ENCODE data around the gene LMAN1L.

LMAN1L gene

DNA sequence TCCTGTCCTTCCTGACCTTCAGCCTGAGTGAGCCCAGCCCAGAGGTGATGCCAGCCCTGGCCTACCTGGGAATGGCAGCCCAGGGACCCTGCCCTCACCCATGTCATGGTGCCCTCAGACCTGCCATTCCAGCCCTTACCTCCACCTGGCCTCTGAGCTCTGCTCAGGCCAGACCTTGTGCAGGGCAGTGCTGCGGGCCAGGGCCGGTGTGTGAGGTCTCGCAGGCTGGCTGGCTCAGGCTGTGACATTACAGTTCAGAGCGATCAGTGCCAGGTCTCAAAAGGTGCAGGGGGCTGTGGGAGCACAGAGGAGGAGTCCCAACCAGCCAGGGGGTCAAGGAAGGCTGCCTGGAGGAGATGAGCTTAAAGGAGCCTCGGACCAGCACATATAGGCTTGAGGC lies 7.4 kb downstream of the LMAN1L start:
- TF ChIP-seq SIN3A (IDR thresholded peaks at IDR 0.05; ENCODE audit: borderline replicate concordance, insufficient read depth, low read length) (no peak), REST (IDR thresholded peaks at IDR 0.05; ENCODE audit: insufficient read depth in 1 of 2, low read depth in 2 of 2, low read length in 2 of 2) (no peak), FOXP2 (optimal IDR thresholded peaks at IDR 0.05; ENCODE audit: borderline replicate concordance, extremely low read depth, extremely low read length, insufficient read depth) (no peak), TAF1 (IDR thresholded peaks at IDR 0.05; ENCODE audit: borderline replicate concordance, insufficient read depth, low read length) (no peak), POLR2AphosphoS5 (IDR thresholded peaks at IDR 0.05; ENCODE audit: low read depth, low read length) (no peak)

DNA sequence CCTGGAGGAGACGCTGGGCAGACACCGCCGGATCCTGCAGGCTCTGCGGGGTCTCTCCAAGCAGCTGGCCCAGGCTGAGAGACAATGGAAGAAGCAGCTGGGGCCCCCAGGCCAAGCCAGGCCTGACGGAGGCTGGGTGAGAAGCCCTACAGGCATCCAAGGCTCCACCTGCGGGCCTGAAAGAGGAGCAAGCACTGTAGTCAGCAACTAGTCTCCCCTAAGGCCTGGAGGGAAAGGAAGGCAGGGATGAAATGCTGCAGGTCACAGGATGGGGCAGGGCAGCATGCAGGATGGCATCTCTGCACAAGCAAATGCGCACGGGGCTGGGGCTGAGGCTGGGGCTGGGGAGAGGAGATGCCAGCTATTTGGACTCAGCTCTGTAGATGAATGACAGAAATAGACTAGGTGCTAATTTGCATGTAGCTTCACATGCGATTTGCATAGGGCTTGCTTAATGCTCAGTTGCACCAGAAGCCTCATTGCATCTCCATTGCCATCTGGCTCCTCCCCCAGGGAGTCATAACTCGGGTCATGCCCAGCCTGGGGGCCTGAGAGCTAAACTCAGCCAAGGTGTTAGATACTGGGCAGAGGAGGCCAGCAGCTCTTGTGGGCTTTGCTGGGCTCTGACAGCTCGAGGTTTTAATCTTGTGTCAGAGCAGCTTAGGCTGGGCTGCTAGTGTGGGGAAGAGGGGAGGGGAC lies 8.6 kb downstream of the LMAN1L start:
- no peak for TF ChIP-seq SIN3A (IDR thresholded peaks at IDR 0.05; ENCODE audit: borderline replicate concordance, insufficient read depth, low read length)
- TF ChIP-seq FOXP2 (optimal IDR thresholded peaks at IDR 0.05; ENCODE audit: borderline replicate concordance, extremely low read depth, extremely low read length, insufficient read depth) = no peak
- no peak for TF ChIP-seq TAF1 (IDR thresholded peaks at IDR 0.05; ENCODE audit: borderline replicate concordance, insufficient read depth, low read length)
- TF ChIP-seq REST (IDR thresholded peaks at IDR 0.05; ENCODE audit: insufficient read depth in 1 of 2, low read depth in 2 of 2, low read length in 2 of 2) = no peak
- no peak for TF ChIP-seq POLR2AphosphoS5 (IDR thresholded peaks at IDR 0.05; ENCODE audit: low read depth, low read length)

DNA sequence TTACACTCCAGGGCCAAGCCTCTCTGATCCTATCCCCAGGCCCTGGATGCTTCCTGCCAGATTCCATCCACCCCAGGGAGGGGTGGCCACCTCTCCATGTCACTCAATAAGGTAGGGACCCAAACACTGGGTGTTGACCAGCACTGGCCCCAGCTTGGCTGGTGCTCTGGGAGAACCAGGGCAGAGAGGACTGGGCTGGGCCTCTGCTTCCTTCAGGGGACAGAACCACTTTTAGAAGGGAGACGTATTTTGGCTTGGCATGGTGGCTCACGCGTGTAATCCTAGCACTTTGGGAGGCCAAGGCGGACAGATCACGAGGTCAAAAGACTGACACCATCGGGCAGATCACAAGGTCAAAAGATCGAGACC lies 9.1 kb downstream of the LMAN1L start:
- TF ChIP-seq TAF1 (IDR thresholded peaks at IDR 0.05; ENCODE audit: borderline replicate concordance, insufficient read depth, low read length) = no peak

DNA sequence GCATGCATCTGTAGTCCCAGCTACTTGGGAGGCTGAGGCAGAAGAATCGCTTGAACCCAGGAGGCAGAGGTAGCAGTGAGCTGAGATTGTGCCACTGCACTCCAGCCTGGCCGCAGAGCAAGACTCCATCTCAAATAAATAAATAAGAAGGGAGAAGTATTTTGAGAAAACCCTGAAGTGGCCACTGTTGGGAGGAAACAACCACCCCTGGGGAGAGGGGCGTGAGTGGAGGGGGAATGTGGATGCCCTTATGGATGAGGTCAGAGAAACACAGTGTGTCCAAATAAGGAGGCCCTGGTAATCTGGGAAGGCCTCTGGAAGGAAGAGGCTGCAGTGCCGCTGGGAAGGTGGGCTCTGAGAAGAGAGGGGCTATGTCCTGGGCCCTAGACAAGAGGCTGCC lies 9.6 kb downstream of the LMAN1L start:
- TF ChIP-seq REST (IDR thresholded peaks at IDR 0.05; ENCODE audit: insufficient read depth in 1 of 2, low read depth in 2 of 2, low read length in 2 of 2) = no peak
- no peak for TF ChIP-seq TAF1 (IDR thresholded peaks at IDR 0.05; ENCODE audit: borderline replicate concordance, insufficient read depth, low read length)
- TF ChIP-seq FOXP2 (optimal IDR thresholded peaks at IDR 0.05; ENCODE audit: borderline replicate concordance, extremely low read depth, extremely low read length, insufficient read depth) = no peak
- no peak for TF ChIP-seq POLR2AphosphoS5 (IDR thresholded peaks at IDR 0.05; ENCODE audit: low read depth, low read length)
- TF ChIP-seq SIN3A (IDR thresholded peaks at IDR 0.05; ENCODE audit: borderline replicate concordance, insufficient read depth, low read length) = no peak

GRCh38 chr15:74823324-74823723 lies 10.7 kb downstream of the LMAN1L start:
- no peak for TF ChIP-seq POLR2AphosphoS5 (IDR thresholded peaks at IDR 0.05; ENCODE audit: low read depth, low read length)
- no peak for TF ChIP-seq SIN3A (IDR thresholded peaks at IDR 0.05; ENCODE audit: borderline replicate concordance, insufficient read depth, low read length)
- TF ChIP-seq FOXP2 (optimal IDR thresholded peaks at IDR 0.05; ENCODE audit: borderline replicate concordance, extremely low read depth, extremely low read length, insufficient read depth) = no peak
- no peak for TF ChIP-seq REST (IDR thresholded peaks at IDR 0.05; ENCODE audit: insufficient read depth in 1 of 2, low read depth in 2 of 2, low read length in 2 of 2)
- no peak for TF ChIP-seq TAF1 (IDR thresholded peaks at IDR 0.05; ENCODE audit: borderline replicate concordance, insufficient read depth, low read length)
